Cardiac muscle cell (in vitro differentiated cells and primary cell): ENCODE data around the gene CCDC18. TPM values are rescaled to one million over a fixed set of nuclear protein-coding genes. Genes with fewer than 3 reads are reported as not detected.

Experiments used
- DNase-seq, 2 donors: peaks; one replicate each; pipeline versions ENCODE4 v3.0.0 to v3.0.0-alpha.2; 2010 to 2017; ENCODE audit warnings: low read depth in 1 of 2, low spot score in 1 of 2
- H3K27ac ChIP-seq: fragments of 200-600 bp; sonication (generic); 2 replicates; pipeline ENCODE4 v1.5.1; 2016
- H3K27me3 ChIP-seq: fragments of 200-600 bp; sonication (generic); 2 replicates; pipeline ENCODE4 v1.6.0; 2016; ENCODE audit warnings: control low read depth
- H3K36me3 ChIP-seq: fragments of 200-600 bp; sonication (generic); 2 replicates; pipeline ENCODE4 v1.5.1; 2016; ENCODE audit warnings: control low read depth
- H3K4me1 ChIP-seq: fragments of 200-600 bp; sonication (generic); 2 replicates; pipeline ENCODE4 v1.8.1; 2017; ENCODE audit warnings: low read depth, mild to moderate bottlenecking, mixed run types
- H3K4me3 ChIP-seq: fragments of 200-600 bp; sonication (generic); 2 replicates; pipeline ENCODE4 v1.5.1; 2016; ENCODE audit warnings: mild to moderate bottlenecking
- H3K9me3 ChIP-seq: fragments of 200-600 bp; sonication (generic); 2 replicates; pipeline ENCODE4 v1.5.1; 2017; ENCODE audit warnings: low read depth, mild to moderate bottlenecking, control low read depth
- CTCF ChIP-seq: IDR thresholded peaks from 2 replicates; pipeline ENCODE4 v1.5.1; 2012; ENCODE audit warnings: low read depth, mild to moderate bottlenecking, low read length
- polyA plus RNA-seq: library from polyadenylated mRNA; unstranded; fragments of >200 nt; fragmentation: Nextera tagmentation; extraction: Ambion mirVana; gene quantifications from 2 replicates; pipeline ENCODE4 v1.2.1, GENCODE V29; 2016
- total RNA-seq: library from RNA; depleted of rRNA; stranded (reverse); fragments of >200 nt; gene quantifications from 2 replicates; pipeline ENCODE4 v1.2.3, GENCODE V29; 2016

The CCDC18 gene
- 5.2 and 11.6 TPM in 2 replicates for total RNA-seq
- 10.2 and 10.9 TPM in 2 replicates for polyA plus RNA-seq

GRCh38 chr1:93180723-93181613 lies at the start of gene CCDC18:
Gene CCDC18 (plus strand): TSS chr1:93180724. CDS start chr1:93183362, 2,638 bp downstream.
- Histone ChIP-seq H3K9me3 (no peaks in the 10 kb centered on the region), H3K27ac (peak within 1 kb of the TSS; percentile 89), H3K4me1 (peaks cover 14% of the 10 kb centered on the region), H3K4me3 (peak within 1 kb of the TSS; percentile 64), H3K36me3 (no peaks in the 10 kb centered on the region), H3K27me3 (no peaks in the 10 kb centered on the region)
- no peak for TF ChIP-seq CTCF
- peak in 1 of 2 donors; percentile 42 for DNase-seq

GRCh38 chr1:93132638-93133037 lies 47.9 kb upstream of the CCDC18 start:
- H3K4me1 ChIP-seq = peaks cover 13% of the 10 kb centered on the region
- no peak overlapping the region for H3K27ac ChIP-seq
- H3K36me3 ChIP-seq = peaks cover 34% of the 10 kb centered on the region
- no peak overlapping the region for H3K4me3 ChIP-seq
- H3K27me3 ChIP-seq = no peaks in the 10 kb centered on the region
- DNase-seq = no peak
- no peak for TF ChIP-seq CTCF
- no peaks in the 10 kb centered on the region for H3K9me3 ChIP-seq

- Histone ChIP-seq H3K36me3 (peaks cover 60% of the 10 kb centered on the region), H3K27me3 (no peaks in the 10 kb centered on the region), H3K4me1 (no peaks in the 10 kb centered on the region), H3K9me3 (no peaks in the 10 kb centered on the region), H3K27ac (no peak overlapping the region), H3K4me3 (no peak overlapping the region)
- TF ChIP-seq CTCF = no peak
- DNase-seq = no peak
Measured at GRCh38 chr1:93136445-93136844, 44.1 kb upstream of the CCDC18 start.

GRCh38 chr1:93137604-93138292 lies 42.8 kb upstream of the CCDC18 start:
- Histone ChIP-seq H3K36me3 (peaks cover 62% of the 10 kb centered on the region), H3K9me3 (no peaks in the 10 kb centered on the region), H3K27me3 (no peaks in the 10 kb centered on the region), H3K4me1 (no peaks in the 10 kb centered on the region), H3K27ac (no peak overlapping the region), H3K4me3 (no peak overlapping the region)
- no peak for DNase-seq
- no peak for TF ChIP-seq CTCF

GRCh38 chr1:93140106-93140505 lies 40.4 kb upstream of the CCDC18 start:
- no peak overlapping the region for H3K27ac ChIP-seq
- H3K36me3 ChIP-seq = peaks cover 52% of the 10 kb centered on the region
- H3K4me1 ChIP-seq = no peaks in the 10 kb centered on the region
- no peak overlapping the region for H3K4me3 ChIP-seq
- no peaks in the 10 kb centered on the region for H3K9me3 ChIP-seq
- no peak for TF ChIP-seq CTCF
- no peak for DNase-seq
- no peaks in the 10 kb centered on the region for H3K27me3 ChIP-seq
